GM23338 (cell line): ENCODE data around the gene MGLL.

Experiments
- CREB1 ChIP-seq: fragments of 250-450 bp; sonication (Bioruptor Pico); IDR thresholded peaks from 2 replicates; pipeline ENCODE4 v1.5.0; 2020; ENCODE audit warnings: low read depth, mild to moderate bottlenecking, moderate library complexity
- EZH2 ChIP-seq: fragments of 200-600 bp; sonication (generic); IDR thresholded peaks from one replicate; pipeline ENCODE4 v1.8.0; 2017; ENCODE audit warnings: antibody characterized with exemption, mild to moderate bottlenecking, low read depth; ENCODE audit not compliant: unreplicated experiment
- POLR2AphosphoS5 ChIP-seq: IDR thresholded peaks from 2 replicates; pipeline ENCODE4 v1.6.1; 2016; ENCODE audit warnings: antibody characterized with exemption, low read depth
- ZNF331 ChIP-seq: fragments of 250-450 bp; sonication (Bioruptor Pico); IDR thresholded peaks from 2 replicates; pipeline ENCODE4 v1.5.0; 2020; ENCODE audit warnings: low read depth, mild to moderate bottlenecking, moderate library complexity
- TF ChIP-seq, protein P1 (sequence below), 2 experiments: fragments of 200-600 bp in 1 of 2; sonication (generic) in 1 of 2; conservative IDR thresholded peaks; 2 replicates each; pipeline versions ENCODE4 v1.5.1 to v1.6.1; 2016 to 2017; ENCODE audit warnings: antibody characterized with exemption in 2 of 2, low read depth in 2 of 2, mild to moderate bottlenecking in 2 of 2, moderate library complexity in 1 of 2
- TF ChIP-seq, protein P2 (sequence below): IDR thresholded peaks from one replicate; pipeline ENCODE4 v1.6.1; 2018; ENCODE audit warnings: antibody characterized with exemption; ENCODE audit not compliant: unreplicated experiment
- TF ChIP-seq, protein P3 (sequence below): IDR thresholded peaks from 2 replicates; pipeline ENCODE4 v1.6.1; 2016; ENCODE audit warnings: antibody characterized with exemption

DNA sequence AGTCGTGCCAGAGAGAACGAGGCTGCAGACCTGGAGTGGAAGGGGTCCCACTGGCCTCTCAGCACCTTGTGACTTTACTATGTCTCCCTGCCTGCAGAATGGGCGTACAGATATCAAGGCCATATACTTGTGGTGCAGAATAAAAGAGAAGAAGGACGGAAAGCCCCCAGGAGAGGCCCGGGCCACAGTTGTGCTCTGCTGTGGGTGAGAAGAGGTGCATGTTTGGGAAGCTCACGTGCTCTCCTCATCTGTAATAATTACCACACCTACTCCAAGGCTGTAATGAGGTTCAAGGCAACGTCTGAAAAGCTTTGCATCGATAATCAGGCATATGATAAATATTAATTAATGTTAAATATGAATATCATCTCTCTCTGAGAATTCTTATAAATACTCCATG is 58.0 kb downstream of the MGLL start:
- TF ChIP-seq, protein P1, sequence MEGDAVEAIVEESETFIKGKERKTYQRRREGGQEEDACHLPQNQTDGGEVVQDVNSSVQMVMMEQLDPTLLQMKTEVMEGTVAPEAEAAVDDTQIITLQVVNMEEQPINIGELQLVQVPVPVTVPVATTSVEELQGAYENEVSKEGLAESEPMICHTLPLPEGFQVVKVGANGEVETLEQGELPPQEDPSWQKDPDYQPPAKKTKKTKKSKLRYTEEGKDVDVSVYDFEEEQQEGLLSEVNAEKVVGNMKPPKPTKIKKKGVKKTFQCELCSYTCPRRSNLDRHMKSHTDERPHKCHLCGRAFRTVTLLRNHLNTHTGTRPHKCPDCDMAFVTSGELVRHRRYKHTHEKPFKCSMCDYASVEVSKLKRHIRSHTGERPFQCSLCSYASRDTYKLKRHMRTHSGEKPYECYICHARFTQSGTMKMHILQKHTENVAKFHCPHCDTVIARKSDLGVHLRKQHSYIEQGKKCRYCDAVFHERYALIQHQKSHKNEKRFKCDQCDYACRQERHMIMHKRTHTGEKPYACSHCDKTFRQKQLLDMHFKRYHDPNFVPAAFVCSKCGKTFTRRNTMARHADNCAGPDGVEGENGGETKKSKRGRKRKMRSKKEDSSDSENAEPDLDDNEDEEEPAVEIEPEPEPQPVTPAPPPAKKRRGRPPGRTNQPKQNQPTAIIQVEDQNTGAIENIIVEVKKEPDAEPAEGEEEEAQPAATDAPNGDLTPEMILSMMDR (conservative IDR thresholded peaks at IDR 0.05; ENCODE audit: low read depth in 2 of 2) = no peak
- TF ChIP-seq POLR2AphosphoS5 (no peak), EZH2 (no peak), ZNF331 (CRISPR knock-in tag) (no peak), CREB1 (CRISPR knock-in tag) (no peak)
- TF ChIP-seq, protein P2, sequence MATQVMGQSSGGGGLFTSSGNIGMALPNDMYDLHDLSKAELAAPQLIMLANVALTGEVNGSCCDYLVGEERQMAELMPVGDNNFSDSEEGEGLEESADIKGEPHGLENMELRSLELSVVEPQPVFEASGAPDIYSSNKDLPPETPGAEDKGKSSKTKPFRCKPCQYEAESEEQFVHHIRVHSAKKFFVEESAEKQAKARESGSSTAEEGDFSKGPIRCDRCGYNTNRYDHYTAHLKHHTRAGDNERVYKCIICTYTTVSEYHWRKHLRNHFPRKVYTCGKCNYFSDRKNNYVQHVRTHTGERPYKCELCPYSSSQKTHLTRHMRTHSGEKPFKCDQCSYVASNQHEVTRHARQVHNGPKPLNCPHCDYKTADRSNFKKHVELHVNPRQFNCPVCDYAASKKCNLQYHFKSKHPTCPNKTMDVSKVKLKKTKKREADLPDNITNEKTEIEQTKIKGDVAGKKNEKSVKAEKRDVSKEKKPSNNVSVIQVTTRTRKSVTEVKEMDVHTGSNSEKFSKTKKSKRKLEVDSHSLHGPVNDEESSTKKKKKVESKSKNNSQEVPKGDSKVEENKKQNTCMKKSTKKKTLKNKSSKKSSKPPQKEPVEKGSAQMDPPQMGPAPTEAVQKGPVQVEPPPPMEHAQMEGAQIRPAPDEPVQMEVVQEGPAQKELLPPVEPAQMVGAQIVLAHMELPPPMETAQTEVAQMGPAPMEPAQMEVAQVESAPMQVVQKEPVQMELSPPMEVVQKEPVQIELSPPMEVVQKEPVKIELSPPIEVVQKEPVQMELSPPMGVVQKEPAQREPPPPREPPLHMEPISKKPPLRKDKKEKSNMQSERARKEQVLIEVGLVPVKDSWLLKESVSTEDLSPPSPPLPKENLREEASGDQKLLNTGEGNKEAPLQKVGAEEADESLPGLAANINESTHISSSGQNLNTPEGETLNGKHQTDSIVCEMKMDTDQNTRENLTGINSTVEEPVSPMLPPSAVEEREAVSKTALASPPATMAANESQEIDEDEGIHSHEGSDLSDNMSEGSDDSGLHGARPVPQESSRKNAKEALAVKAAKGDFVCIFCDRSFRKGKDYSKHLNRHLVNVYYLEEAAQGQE = no peak
- TF ChIP-seq, protein P3, sequence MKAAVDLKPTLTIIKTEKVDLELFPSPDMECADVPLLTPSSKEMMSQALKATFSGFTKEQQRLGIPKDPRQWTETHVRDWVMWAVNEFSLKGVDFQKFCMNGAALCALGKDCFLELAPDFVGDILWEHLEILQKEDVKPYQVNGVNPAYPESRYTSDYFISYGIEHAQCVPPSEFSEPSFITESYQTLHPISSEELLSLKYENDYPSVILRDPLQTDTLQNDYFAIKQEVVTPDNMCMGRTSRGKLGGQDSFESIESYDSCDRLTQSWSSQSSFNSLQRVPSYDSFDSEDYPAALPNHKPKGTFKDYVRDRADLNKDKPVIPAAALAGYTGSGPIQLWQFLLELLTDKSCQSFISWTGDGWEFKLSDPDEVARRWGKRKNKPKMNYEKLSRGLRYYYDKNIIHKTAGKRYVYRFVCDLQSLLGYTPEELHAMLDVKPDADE = no peak
